Peyer's patch (tissue), 4 donors: ENCODE measurements around the gene MAP2K3. TPM values are rescaled to one million over a fixed set of nuclear protein-coding genes. Genes with fewer than 3 reads are reported as not detected.
"Not testable (repeated sequence)": the region's sequence is repeated elsewhere in the genome, so short reads cannot be mapped to it uniquely, and the experiment has no call there.

Experiments
- DNase-seq, 3 donors: peaks; one replicate each; pipeline ENCODE4 v3.0.0-alpha.2; 2017 to 2019
- H3K27ac ChIP-seq, 4 donors: fragments of 200-600 bp; sonication (generic); one replicate each; pipeline ENCODE4 v1.5.1; 2016 to 2019
- H3K27me3 ChIP-seq, 2 donors: fragments of 200-600 bp; sonication (generic); one replicate each; pipeline ENCODE4 v1.5.1; 2019
- H3K36me3 ChIP-seq, 3 donors: fragments of 200-600 bp; sonication (generic); one replicate each; pipeline ENCODE4 v1.5.1; 2016 to 2019
- H3K4me1 ChIP-seq, 4 donors: fragments of 200-600 bp; sonication (generic); one replicate each; pipeline ENCODE4 v1.5.1; 2016 to 2019
- H3K4me3 ChIP-seq, 4 donors: fragments of 200-600 bp; sonication (generic); 1 replicate in 3 of 4; 2 replicates in 1 of 4; pipeline ENCODE4 v1.5.1; 2016 to 2019; ENCODE audit warnings: mild to moderate bottlenecking in 1 of 4
- H3K9me3 ChIP-seq, 4 donors: fragments of 200-600 bp; sonication (generic); one replicate each; pipeline ENCODE4 v1.5.1; 2016 to 2019; ENCODE audit warnings: mild to moderate bottlenecking in 1 of 4
- POLR2A ChIP-seq, 2 donors: fragments of 450-650 bp; IDR thresholded peaks; one replicate each; pipeline ENCODE4 v1.5.1; 2017; ENCODE audit warnings: antibody characterized with exemption in 2 of 2, mild to moderate bottlenecking in 2 of 2, moderate library complexity in 2 of 2
- total RNA-seq, 4 donors: library from RNA; depleted of rRNA; stranded (reverse); fragments of >200 nt; gene quantifications; one replicate each; pipeline ENCODE4 v1.1.0, GENCODE V29; 2016

Gene MAP2K3
- total RNA-seq, 4 donors from 2014 or later, result 54.5 to 133 (median 102) TPM

- H3K27ac ChIP-seq, H3K27me3 ChIP-seq, H3K4me3 ChIP-seq, H3K4me1 ChIP-seq, H3K9me3 ChIP-seq: not testable (repeated sequence)
- peaks cover 0 to 72% (median 0%) of the 10 kb centered on the region in 3 donors for H3K36me3 ChIP-seq
- DNase-seq, result peak in 2 of 3 donors; percentile 37 to 39
Measured at GRCh38 chr17:21308931-21309381, 24.4 kb downstream of the MAP2K3 start.

- H3K27me3 ChIP-seq, H3K27ac ChIP-seq, H3K4me3 ChIP-seq, H3K4me1 ChIP-seq, H3K9me3 ChIP-seq: not testable (repeated sequence)
- H3K36me3 ChIP-seq, result peaks cover 0 to 70% (median 0%) of the 10 kb centered on the region in 3 donors
- peak in 2 of 3 donors; percentile 12 to 40 for DNase-seq
Measured at GRCh38 chr17:21310061-21310765, 25.7 kb downstream of the MAP2K3 start.

- not testable (repeated sequence) for H3K27me3 ChIP-seq, H3K4me1 ChIP-seq, H3K9me3 ChIP-seq, H3K4me3 ChIP-seq, H3K27ac ChIP-seq
- peaks cover 0 to 63% (median 0%) of the 10 kb centered on the region in 3 donors for H3K36me3 ChIP-seq
- DNase-seq, result peak in 1 of 3 donors; percentile 11
Measured at GRCh38 chr17:21310766-21311602, 26.5 kb downstream of the MAP2K3 start.

- TF ChIP-seq POLR2A (IDR thresholded peaks at IDR 0.05), result no peak
- H3K36me3 ChIP-seq, result peaks cover 0 to 44% (median 0%) of the 10 kb centered on the region in 3 donors
- H3K27me3 ChIP-seq, result no peaks in the 10 kb centered on the region
- H3K9me3 ChIP-seq, result peaks cover 0 to 2% (median 0%) of the 10 kb centered on the region in 4 donors
- H3K4me3 ChIP-seq, result no peak overlapping the region
- H3K27ac ChIP-seq, result no peak overlapping the region
- DNase-seq, result peak in 1 of 3 donors; percentile 34
- H3K4me1 ChIP-seq, result peaks cover 0 to 10% (median 0%) of the 10 kb centered on the region in 4 donors
Measured at GRCh38 chr17:21313320-21313719, 28.8 kb downstream of the MAP2K3 start.

GRCh38 chr17:21313761-21314160 lies 29.2 kb downstream of the MAP2K3 start:
- H3K27ac ChIP-seq, H3K9me3 ChIP-seq, H3K27me3 ChIP-seq, DNase-seq, H3K4me3 ChIP-seq, H3K4me1 ChIP-seq: not testable (repeated sequence)
- peaks cover 0 to 39% (median 0%) of the 10 kb centered on the region in 3 donors for H3K36me3 ChIP-seq

GRCh38 chr17:21314261-21314664 lies 29.8 kb downstream of the MAP2K3 start:
- not testable (repeated sequence) for H3K27me3 ChIP-seq, H3K4me1 ChIP-seq, H3K4me3 ChIP-seq, H3K9me3 ChIP-seq
- Histone ChIP-seq H3K27ac (peak overlapping the region in 1 of 4 donors; percentile 59), H3K36me3 (peaks cover 0 to 34% (median 0%) of the 10 kb centered on the region in 3 donors)
- peak in 1 of 3 donors; percentile 51 for DNase-seq

GRCh38 chr17:21314701-21315111 lies 30.2 kb downstream of the MAP2K3 start:
- H3K9me3 ChIP-seq, H3K4me1 ChIP-seq, H3K27me3 ChIP-seq, H3K4me3 ChIP-seq: not testable (repeated sequence)
- Histone ChIP-seq H3K27ac (peak overlapping the region in 1 of 4 donors; percentile 59), H3K36me3 (peaks cover 0 to 30% (median 0%) of the 10 kb centered on the region in 3 donors)
- DNase-seq, result peak in 1 of 3 donors; percentile 54

GRCh38 chr17:21315246-21316000 lies 30.9 kb downstream of the MAP2K3 start:
- not testable (repeated sequence) for H3K27ac ChIP-seq, H3K4me1 ChIP-seq, DNase-seq, H3K4me3 ChIP-seq, H3K27me3 ChIP-seq, H3K9me3 ChIP-seq
- H3K36me3 ChIP-seq, result peaks cover 0 to 24% (median 0%) of the 10 kb centered on the region in 3 donors

GRCh38 chr17:21316212-21316886 lies 31.8 kb downstream of the MAP2K3 start:
- H3K27me3 ChIP-seq, H3K9me3 ChIP-seq, H3K4me1 ChIP-seq, DNase-seq: not testable (repeated sequence)
- peaks cover 0 to 22% (median 0%) of the 10 kb centered on the region in 3 donors for H3K36me3 ChIP-seq
- H3K4me3 ChIP-seq, result peak overlapping the region in 2 of 4 donors; percentile 27 to 31
- peak overlapping the region in 1 of 4 donors; percentile 54 for H3K27ac ChIP-seq

GRCh38 chr17:21316887-21317500 lies 32.5 kb downstream of the MAP2K3 start:
- Histone ChIP-seq H3K27ac (peak overlapping the region in 2 of 4 donors; percentile 35 to 54), H3K36me3 (peaks cover 0 to 20% (median 0%) of the 10 kb centered on the region in 3 donors), H3K4me3 (peak overlapping the region in 2 of 4 donors; percentile 27 to 31)
- not testable (repeated sequence) for H3K9me3 ChIP-seq, H3K4me1 ChIP-seq, H3K27me3 ChIP-seq
- peak in 1 of 3 donors; percentile 56 for DNase-seq

- H3K9me3 ChIP-seq, H3K27ac ChIP-seq, H3K27me3 ChIP-seq, H3K4me3 ChIP-seq, H3K4me1 ChIP-seq: not testable (repeated sequence)
- peak in 1 of 3 donors; percentile 40 for DNase-seq
- H3K36me3 ChIP-seq, result peaks cover 0 to 14% (median 0%) of the 10 kb centered on the region in 3 donors
Measured at GRCh38 chr17:21317821-21318220, 33.3 kb downstream of the MAP2K3 start.
